Endothelial cell of umbilical vein (primary cell): Measurements from ENCODE around the gene AMZ1. TPM values are rescaled to one million over a fixed set of nuclear protein-coding genes. Genes with fewer than 3 reads are reported as not detected.

Source experiments
- BruUV-seq: library from RNA; stranded (reverse); fragments of 400-500 nt; replicated peaks from 2 replicates; lab custom pipeline; 2021; lab: Mats Ljungman, UMichigan
- CTCF ChIA-PET: fragments of 300-600, 350-600 bp; sonication (Branson Sonifier 250); formaldehyde crosslinking; loops from one replicate; lab custom pipeline; 2021; ENCODE audit warnings: antibody characterized with exemption, inconsistent platforms; lab: Charles Lee
- POLR2A ChIA-PET: fragments of 300-600, 350-600 bp; sonication (Branson Sonifier 250); formaldehyde crosslinking; loops from one replicate; lab custom pipeline; 2021; ENCODE audit warnings: antibody characterized with exemption, inconsistent platforms; lab: Charles Lee
- DNase-seq: peaks from one replicate; pipeline ENCODE4 v3.0.0-alpha.2; 2011; ENCODE audit warnings: low read depth, low spot score
- FAIRE-seq: peaks from 2 replicates; lab custom pipeline; 2011; peaks lifted over from hg19 to GRCh38; lab: Jason Lieb, UNC
- H2AFZ ChIP-seq: 2 replicates; pipeline ENCODE4 v1.6.0; 2012; ENCODE audit warnings: low read depth, low read length, control low read depth, inconsistent platforms
- H3K27ac ChIP-seq: 2 replicates; pipeline ENCODE4 v1.5.1; 2011; ENCODE audit warnings: low read depth, mild to moderate bottlenecking, control low read depth, low read length, moderate library complexity; ENCODE audit not compliant: insufficient read depth
- H3K27me3 ChIP-seq, 2 experiments: 2 replicates each; pipeline versions ENCODE4 v1.6.0 to v1.6.1; 2011; ENCODE audit warnings: low read length in 2 of 2, mixed read lengths in 1 of 2; ENCODE audit not compliant: control insufficient read depth in 2 of 2, insufficient read depth in 2 of 2
- H3K36me3 ChIP-seq, 2 experiments: 2 replicates in 1 of 2; 3 replicates in 1 of 2; pipeline ENCODE4 v1.5.1; 2011; ENCODE audit warnings: low read length in 2 of 2, mild to moderate bottlenecking in 1 of 2, moderate library complexity in 1 of 2; ENCODE audit not compliant: control insufficient read depth in 2 of 2, insufficient read depth in 2 of 2; ENCODE audit errors: extremely low read depth in 1 of 2
- H3K4me1 ChIP-seq: 3 replicates; pipeline ENCODE4 v1.5.1; 2011; ENCODE audit warnings: mild to moderate bottlenecking, low read length; ENCODE audit not compliant: control insufficient read depth, insufficient read depth; ENCODE audit errors: extremely low read depth
- H3K4me2 ChIP-seq: 2 replicates; pipeline ENCODE4 v1.6.1; 2011; ENCODE audit warnings: low read length, control low read depth, mixed read lengths; ENCODE audit not compliant: insufficient read depth
- H3K4me3 ChIP-seq, 3 experiments: fragments of 200-600 bp in 1 of 3; sonication (generic), shearing (Covaris generic) in 1 of 3; replicated peaks in 1 of 3; 2 replicates each; pipeline ENCODE4 v1.5.1; 2011 to 2016; ENCODE audit warnings: control low read depth in 3 of 3, low read length in 3 of 3, mild to moderate bottlenecking in 2 of 3, inconsistent platforms in 1 of 3, low read depth in 1 of 3, moderate library complexity in 1 of 3; ENCODE audit not compliant: insufficient read depth in 1 of 3
- H3K79me2 ChIP-seq: 2 replicates; pipeline ENCODE4 v1.6.0; 2012; ENCODE audit warnings: low read length, inconsistent platforms; ENCODE audit not compliant: control insufficient read depth, insufficient read depth
- H3K9ac ChIP-seq: replicated peaks from 2 replicates; pipeline ENCODE3; 2011; ENCODE audit warnings: low read length, control low read depth; ENCODE audit not compliant: insufficient read depth; ENCODE audit errors: extremely low read depth
- H3K9me1 ChIP-seq: replicated peaks from 3 replicates; pipeline ENCODE4 v1.6.0; 2011; ENCODE audit warnings: mild to moderate bottlenecking, low read length; ENCODE audit not compliant: control insufficient read depth, insufficient read depth; ENCODE audit errors: extremely low read depth
- H3K9me3 ChIP-seq: replicated peaks from 2 replicates; pipeline ENCODE4 v1.5.1; 2012; ENCODE audit warnings: low read length, inconsistent platforms; ENCODE audit not compliant: control insufficient read depth, insufficient read depth
- H4K20me1 ChIP-seq: replicated peaks from 2 replicates; pipeline ENCODE3; 2011; ENCODE audit warnings: mild to moderate bottlenecking, low read length; ENCODE audit not compliant: control insufficient read depth, insufficient read depth; ENCODE audit errors: extremely low read depth
- CTCF ChIP-seq, 2 donors: IDR thresholded peaks; 1 replicate in 1 of 2; 2 replicates in 1 of 2; pipeline ENCODE4 v1.5.1; 2011; ENCODE audit warnings: low read length in 2 of 2, mild to moderate bottlenecking in 2 of 2, moderate library complexity in 2 of 2, control low read depth in 1 of 2, inconsistent platforms in 1 of 2, low read depth in 1 of 2; ENCODE audit not compliant: insufficient read depth in 1 of 2; ENCODE audit errors: extremely low read depth in 1 of 2
- EZH2 ChIP-seq: IDR thresholded peaks from 2 replicates; pipeline ENCODE4 v1.6.1; 2012; ENCODE audit warnings: borderline replicate concordance, low read depth, mild to moderate bottlenecking, moderate library complexity, low read length, inconsistent platforms; ENCODE audit not compliant: severe bottlenecking
- FOS ChIP-seq: IDR thresholded peaks from 2 replicates; pipeline ENCODE4 v1.6.1; 2011; ENCODE audit warnings: mild to moderate bottlenecking, low read length, moderate library complexity, borderline replicate concordance; ENCODE audit not compliant: insufficient read depth
- GATA2 ChIP-seq: IDR thresholded peaks from 2 replicates; pipeline ENCODE4 v1.7.0; 2011; ENCODE audit warnings: low read depth, mild to moderate bottlenecking, moderate library complexity, mixed read lengths, low read length; ENCODE audit not compliant: insufficient read length, insufficient read depth
- JUN ChIP-seq: IDR thresholded peaks from 2 replicates; pipeline ENCODE4 v1.6.1; 2011; ENCODE audit warnings: borderline replicate concordance, low read depth; ENCODE audit not compliant: insufficient read length, insufficient read depth
- MYC ChIP-seq: IDR thresholded peaks from one replicate; pipeline ENCODE4 v1.6.1; 2011; ENCODE audit warnings: mild to moderate bottlenecking, low read depth, low read length
- POLR2A ChIP-seq: IDR thresholded peaks from 2 replicates; pipeline ENCODE4 v1.6.1; 2012; ENCODE audit warnings: low read depth, mild to moderate bottlenecking, control low read depth, low read length
- POLR2AphosphoS5 ChIP-seq: IDR thresholded peaks from 2 replicates; pipeline ENCODE4 v1.6.1; 2012; ENCODE audit warnings: low read depth, mild to moderate bottlenecking, control low read depth, low read length, moderate library complexity; ENCODE audit not compliant: insufficient read depth
- dilution Hi-C: fragments of 300-500 bp; cut with MboI; formaldehyde crosslinking; loops from one replicate; pipeline ENCODE4 v1.15.0; 2019; ENCODE audit warnings: low sequenced_read_pairs; ENCODE audit not compliant: extremely low pct_ligation_motif_present
- intact Hi-C: fragments of 100-400 bp; cut with micrococcal nuclease; formaldehyde crosslinking; loops from one replicate; pipeline ENCODE4 v1.10.0; 2022
- polyA plus RNA-seq, 4 experiments: library from polyadenylated mRNA; depleted of rRNA in 3 of 4; stranded (reverse) in 3 of 4; unstranded in 1 of 4; fragments of >200 nt; gene quantifications; 2 replicates each; pipeline versions ENCODE4 v1.2.1 to v1.2.3, GENCODE V29; 2011 to 2012; ENCODE audit warnings: missing spikeins in 1 of 4
- total RNA-seq: library from RNA; stranded (reverse); gene quantifications from 2 replicates; pipeline ENCODE4 v1.2.3, GENCODE V29; 2021
- TF ChIP-seq, protein P1 (sequence below): IDR thresholded peaks from 2 replicates; pipeline ENCODE4 v1.6.1; 2011; ENCODE audit not compliant: insufficient read depth, insufficient read length

Gene AMZ1
- total and polyA plus RNA-seq, 2 donors (not counting 3 experiments of a cell fraction or from before 2014, with no cell fraction given) = not detected

DNA sequence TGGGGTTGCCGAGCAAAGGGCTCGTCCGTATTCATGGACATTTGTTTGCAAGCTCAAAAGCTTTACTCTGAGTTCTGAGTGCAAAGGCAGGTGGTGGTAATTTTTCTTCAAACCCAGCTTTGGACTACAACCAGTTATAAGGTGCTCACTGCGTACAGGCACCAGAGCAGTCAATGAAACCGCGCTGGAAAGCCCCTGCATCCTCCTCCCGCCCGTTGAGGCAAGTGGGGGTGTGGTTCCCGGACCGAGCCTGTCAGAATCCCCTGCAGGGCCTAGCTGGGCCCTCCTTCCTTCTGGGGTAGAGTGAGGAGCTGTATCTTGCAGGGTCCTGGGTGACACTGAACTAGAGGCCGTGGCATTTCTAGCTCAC is 22.3 kb downstream of the AMZ1 start:
- DNase-seq = no peak
- H3K4me1 ChIP-seq = no peaks in the 10 kb centered on the region
- dilution Hi-C loops (no loop called here), intact Hi-C loops (no loop called here)
- no TSS peak for BruUV-seq
- ChIA-PET POLR2A (no interaction called here), CTCF (interaction anchor here (0.6 to 3.9 kb wide), 40 partner anchors 8 to 355 kb away, joined by 3 to 32 read pairs (median 5); no protein-coding TSS in a partner anchor)
- H3K9me3 ChIP-seq = no peaks in the 10 kb centered on the region
- H3K27ac ChIP-seq = no peak overlapping the region
- no peaks in the 10 kb centered on the region for H3K79me2 ChIP-seq
- no peak overlapping the region for H3K4me3 ChIP-seq
- H3K36me3 ChIP-seq = no peaks in the 10 kb centered on the region
- H3K4me2 ChIP-seq = no peak overlapping the region
- FAIRE-seq = no peak
- no peaks in the 10 kb centered on the region for H3K9me1 ChIP-seq
- TF ChIP-seq GATA2 (no peak), EZH2 (no peak), CTCF (IDR thresholded peaks at IDR 0.05; ENCODE audit: extremely low read depth in 1 of 2, insufficient read depth in 1 of 2, low read depth in 1 of 2, low read length in 2 of 2) (no peak), POLR2AphosphoS5 (no peak), JUN (no peak), FOS (no peak), MYC (no peak), POLR2A (no peak)
- TF ChIP-seq, protein P1, sequence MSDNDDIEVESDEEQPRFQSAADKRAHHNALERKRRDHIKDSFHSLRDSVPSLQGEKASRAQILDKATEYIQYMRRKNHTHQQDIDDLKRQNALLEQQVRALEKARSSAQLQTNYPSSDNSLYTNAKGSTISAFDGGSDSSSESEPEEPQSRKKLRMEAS = no peak
- no peak overlapping the region for H2AFZ ChIP-seq
- no peak overlapping the region for H3K9ac ChIP-seq
- no peaks in the 10 kb centered on the region for H4K20me1 ChIP-seq
- no peaks in the 10 kb centered on the region for H3K27me3 ChIP-seq
